ENCODE data around the gene SLC28A2.
"Not testable (repeated sequence)": the region's sequence is repeated elsewhere in the genome, so short reads cannot be mapped to it uniquely, and the experiment has no call there.

Gene SLC28A2

GRCh38 chr15:45287390-45287956, 35.4 kb downstream of the SLC28A2 start:
- H3K36me3 Mint-ChIP-seq (ENCODE audit: low read depth) = no peaks in the 10 kb centered on the region
- no peak overlapping the region for H3K27ac Mint-ChIP-seq
- H3K4me3 Mint-ChIP-seq = no peak overlapping the region
- no peaks in the 10 kb centered on the region for H3K4me1 Mint-ChIP-seq (ENCODE audit: low read depth)
- no peaks in the 10 kb centered on the region for H3K9me3 Mint-ChIP-seq
- peaks cover 12% of the 10 kb centered on the region for H3K27me3 Mint-ChIP-seq

- peaks cover 12% of the 10 kb centered on the region for H3K27me3 Mint-ChIP-seq
- no peaks in the 10 kb centered on the region for H3K36me3 Mint-ChIP-seq (ENCODE audit: low read depth)
- H3K27ac Mint-ChIP-seq = no peak overlapping the region
- H3K9me3 Mint-ChIP-seq = no peaks in the 10 kb centered on the region
- no peaks in the 10 kb centered on the region for H3K4me1 Mint-ChIP-seq (ENCODE audit: low read depth)
- H3K4me3 Mint-ChIP-seq = no peak overlapping the region
Measured at GRCh38 chr15:45288947-45289346, 36.9 kb downstream of the SLC28A2 start.

GRCh38 chr15:45291822-45292582, 40.0 kb downstream of the SLC28A2 start:
- H3K36me3 Mint-ChIP-seq (ENCODE audit: low read depth) = no peaks in the 10 kb centered on the region
- H3K27ac Mint-ChIP-seq = no peak overlapping the region
- no peaks in the 10 kb centered on the region for H3K4me1 Mint-ChIP-seq (ENCODE audit: low read depth)
- H3K4me3 Mint-ChIP-seq = no peak overlapping the region
- H3K9me3 Mint-ChIP-seq = no peaks in the 10 kb centered on the region
- H3K27me3 Mint-ChIP-seq = no peaks in the 10 kb centered on the region

- not testable (repeated sequence) for H3K4me1 Mint-ChIP-seq (ENCODE audit: low read depth); H3K27me3 Mint-ChIP-seq; H3K27ac Mint-ChIP-seq; H3K36me3 Mint-ChIP-seq (ENCODE audit: low read depth); H3K4me3 Mint-ChIP-seq; H3K9me3 Mint-ChIP-seq
Measured at GRCh38 chr15:45293326-45293725, 41.3 kb downstream of the SLC28A2 start.

GRCh38 chr15:45298964-45299378, 46.9 kb downstream of the SLC28A2 start:
- not testable (repeated sequence) for H3K27me3 Mint-ChIP-seq; H3K36me3 Mint-ChIP-seq (ENCODE audit: low read depth)

GRCh38 chr15:45304711-45305110, 52.7 kb downstream of the SLC28A2 start:
- Mint-ChIP-seq H3K4me1 (ENCODE audit: low read depth) (peaks cover 4% of the 10 kb centered on the region), H3K27me3 (peaks cover 19% of the 10 kb centered on the region), H3K36me3 (ENCODE audit: low read depth) (no peaks in the 10 kb centered on the region), H3K27ac (no peak overlapping the region), H3K4me3 (no peak overlapping the region), H3K9me3 (no peaks in the 10 kb centered on the region)

More at GRCh38 chr15:45298964-45299378, 46.9 kb downstream of the SLC28A2 start:
- not testable (repeated sequence) for H3K4me1 Mint-ChIP-seq (ENCODE audit: low read depth); H3K4me3 Mint-ChIP-seq; H3K9me3 Mint-ChIP-seq; H3K27ac Mint-ChIP-seq

- H3K4me3 Mint-ChIP-seq = no peak overlapping the region
- H3K4me1 Mint-ChIP-seq (ENCODE audit: low read depth) = peaks cover 4% of the 10 kb centered on the region
Measured at GRCh38 chr15:45306105-45306504, 54.1 kb downstream of the SLC28A2 start.

GRCh38 chr15:45307230-45307924, 55.3 kb downstream of the SLC28A2 start:
- Mint-ChIP-seq H3K36me3 (ENCODE audit: low read depth) (no peaks in the 10 kb centered on the region), H3K4me3 (peak overlapping the region; percentile 15), H3K27me3 (peaks cover 18% of the 10 kb centered on the region), H3K9me3 (no peaks in the 10 kb centered on the region), H3K27ac (no peak overlapping the region), H3K4me1 (ENCODE audit: low read depth) (peaks cover 4% of the 10 kb centered on the region)

More at GRCh38 chr15:45306105-45306504, 54.1 kb downstream of the SLC28A2 start:
- Mint-ChIP-seq H3K36me3 (ENCODE audit: low read depth) (no peaks in the 10 kb centered on the region), H3K27ac (no peak overlapping the region), H3K9me3 (no peaks in the 10 kb centered on the region), H3K27me3 (peaks cover 19% of the 10 kb centered on the region)

- not testable (repeated sequence) for H3K4me1 Mint-ChIP-seq (ENCODE audit: low read depth); H3K27ac Mint-ChIP-seq; H3K9me3 Mint-ChIP-seq; H3K36me3 Mint-ChIP-seq (ENCODE audit: low read depth); H3K4me3 Mint-ChIP-seq
- H3K27me3 Mint-ChIP-seq = peaks cover 18% of the 10 kb centered on the region
Measured at GRCh38 chr15:45314117-45314516, 62.1 kb downstream of the SLC28A2 start.

- H3K27me3 Mint-ChIP-seq = peaks cover 18% of the 10 kb centered on the region
- no peaks in the 10 kb centered on the region for H3K9me3 Mint-ChIP-seq
Measured at GRCh38 chr15:45314960-45315359, 62.9 kb downstream of the SLC28A2 start.

GRCh38 chr15:45319472-45320214, 67.6 kb downstream of the SLC28A2 start:
- H3K27ac Mint-ChIP-seq = no peak overlapping the region
- no peaks in the 10 kb centered on the region for H3K4me1 Mint-ChIP-seq (ENCODE audit: low read depth)
- no peaks in the 10 kb centered on the region for H3K9me3 Mint-ChIP-seq
- no peaks in the 10 kb centered on the region for H3K36me3 Mint-ChIP-seq (ENCODE audit: low read depth)
- no peak overlapping the region for H3K4me3 Mint-ChIP-seq
- peaks cover 23% of the 10 kb centered on the region for H3K27me3 Mint-ChIP-seq

More at GRCh38 chr15:45314960-45315359, 62.9 kb downstream of the SLC28A2 start:
- Mint-ChIP-seq H3K4me1 (ENCODE audit: low read depth) (no peaks in the 10 kb centered on the region), H3K36me3 (ENCODE audit: low read depth) (no peaks in the 10 kb centered on the region), H3K27ac (no peak overlapping the region), H3K4me3 (no peak overlapping the region)

GRCh38 chr15:45320581-45321205, 68.7 kb downstream of the SLC28A2 start:
- Mint-ChIP-seq H3K9me3 (no peaks in the 10 kb centered on the region), H3K4me1 (ENCODE audit: low read depth) (no peaks in the 10 kb centered on the region), H3K36me3 (ENCODE audit: low read depth) (no peaks in the 10 kb centered on the region), H3K27ac (no peak overlapping the region), H3K27me3 (peaks cover 21% of the 10 kb centered on the region), H3K4me3 (no peak overlapping the region)

- Mint-ChIP-seq H3K36me3 (ENCODE audit: low read depth) (no peaks in the 10 kb centered on the region), H3K9me3 (no peaks in the 10 kb centered on the region), H3K27me3 (peaks cover 22% of the 10 kb centered on the region)
Measured at GRCh38 chr15:45326280-45326679, 74.2 kb downstream of the SLC28A2 start.

GRCh38 chr15:45326741-45327140, 74.7 kb downstream of the SLC28A2 start:
- peaks cover 21% of the 10 kb centered on the region for H3K27me3 Mint-ChIP-seq
- H3K36me3 Mint-ChIP-seq (ENCODE audit: low read depth) = no peaks in the 10 kb centered on the region
- H3K4me1 Mint-ChIP-seq (ENCODE audit: low read depth) = no peaks in the 10 kb centered on the region
- no peaks in the 10 kb centered on the region for H3K9me3 Mint-ChIP-seq
- no peak overlapping the region for H3K4me3 Mint-ChIP-seq
- no peak overlapping the region for H3K27ac Mint-ChIP-seq

More at GRCh38 chr15:45326280-45326679, 74.2 kb downstream of the SLC28A2 start:
- H3K4me3 Mint-ChIP-seq = no peak overlapping the region
- H3K27ac Mint-ChIP-seq = no peak overlapping the region
- H3K4me1 Mint-ChIP-seq (ENCODE audit: low read depth) = no peaks in the 10 kb centered on the region
